NCI-H446 (cell line): ENCODE data around the gene PRAMEF1.
"Not testable (repeated sequence)": the region's sequence is repeated elsewhere in the genome, so short reads cannot be mapped to it uniquely, and the experiment has no call there.

Source experiments
- DNase-seq, 2 experiments: peaks; one replicate each; lab custom pipeline; 2025; lab: John Stamatoyannopoulos, UW

PRAMEF1 gene

GRCh38 chr1:12775443-12775842, 15.8 kb upstream of the PRAMEF1 start:
- no peak for DNase-seq

- no peak for DNase-seq
Observed at GRCh38 chr1:12776801-12777557, 14.2 kb upstream of the PRAMEF1 start.

GRCh38 chr1:12778061-12778460, 13.1 kb upstream of the PRAMEF1 start:
- no peak for DNase-seq

GRCh38 chr1:12778907-12779306, 12.3 kb upstream of the PRAMEF1 start:
- no peak for DNase-seq

- peak in 1 of 2 experiments; percentile 19 for DNase-seq
Observed at GRCh38 chr1:12781488-12781887, 9.7 kb upstream of the PRAMEF1 start.

- peak in 1 of 2 experiments; percentile 38 for DNase-seq
Observed at GRCh38 chr1:12783783-12784182, 7.4 kb upstream of the PRAMEF1 start.

GRCh38 chr1:12784729-12785128, 6.5 kb upstream of the PRAMEF1 start:
- DNase-seq, result not testable (repeated sequence)

- no peak for DNase-seq
Observed at GRCh38 chr1:12798911-12799310, 7.7 kb downstream of the PRAMEF1 start.

GRCh38 chr1:12799730-12800129, 8.5 kb downstream of the PRAMEF1 start:
- DNase-seq, result no peak

GRCh38 chr1:12809933-12810332, 18.7 kb downstream of the PRAMEF1 start:
- no peak for DNase-seq

- no peak for DNase-seq
Observed at GRCh38 chr1:12810691-12811408, 19.7 kb downstream of the PRAMEF1 start.

- no peak for DNase-seq
Observed at GRCh38 chr1:12811409-12811784, 20.2 kb downstream of the PRAMEF1 start.

GRCh38 chr1:12819061-12819460, 27.9 kb downstream of the PRAMEF1 start:
- DNase-seq, result not testable (repeated sequence)

GRCh38 chr1:12831310-12831709, 40.1 kb downstream of the PRAMEF1 start, which contains the start of gene PRAMEF11:
Gene PRAMEF11 (minus strand): TSS chr1:12831410. CDS start chr1:12828789, 2,621 bp downstream.
- DNase-seq, result not testable (repeated sequence)

- not testable (repeated sequence) for DNase-seq
Observed at GRCh38 chr1:12833251-12833650, 42.1 kb downstream of the PRAMEF1 start.
